Activated CD8-positive, alpha-beta memory T cell treated with anti-CD3 and anti-CD28 coated beads, Interleukin-2, amount 50 U/mL, for 1 hour (primary cell): ENCODE measurements around the gene TM6SF1.
"Not testable (repeated sequence)": the region's sequence is repeated elsewhere in the genome, so short reads cannot be mapped to it uniquely, and the experiment has no call there.

ENCODE experiments used
- DNase-seq: peaks from one replicate; pipeline ENCODE4 v3.0.0-alpha.2; 2020; ENCODE audit errors: extremely low read depth

Gene TM6SF1

DNA sequence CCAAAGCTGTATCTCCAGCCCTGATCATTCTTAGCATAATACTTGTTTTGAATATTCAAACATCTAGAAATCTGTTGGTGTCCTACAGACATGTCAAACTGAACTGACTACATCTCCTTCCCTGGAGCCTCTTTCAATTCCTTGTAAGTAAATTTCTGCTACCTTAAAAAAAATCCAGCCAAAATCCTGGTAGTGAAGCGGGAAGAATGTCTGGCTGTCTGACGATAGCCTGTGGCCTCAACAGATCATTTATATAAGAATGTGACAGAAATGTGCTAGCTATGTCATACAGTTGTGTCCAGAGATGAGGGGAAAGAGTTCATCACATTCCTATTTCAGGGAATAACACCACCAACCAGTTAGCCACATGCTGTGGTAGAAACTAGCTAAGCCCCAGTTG, 18.6 kb upstream of the TM6SF1 start:
- no peak for DNase-seq

DNA sequence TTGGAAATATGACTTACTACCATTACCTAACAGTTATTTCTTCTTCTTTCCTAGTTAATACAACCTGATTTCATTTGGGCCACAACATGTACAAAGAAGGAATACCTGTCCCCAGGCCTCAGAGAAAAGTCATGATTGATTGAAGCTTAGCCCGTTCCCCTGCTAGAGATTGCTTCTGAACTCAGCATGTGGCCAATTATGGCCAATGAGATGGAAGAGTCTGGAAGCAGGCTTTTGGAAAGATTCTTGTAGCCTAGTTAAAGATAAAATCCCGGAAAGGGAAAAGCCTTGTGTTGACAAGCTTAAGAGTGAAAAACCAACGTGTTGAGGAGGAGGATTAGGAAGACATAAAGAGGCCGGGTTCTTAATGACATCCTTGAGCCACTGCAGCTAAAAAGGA, 17.0 kb upstream of the TM6SF1 start:
- no peak for DNase-seq

DNA sequence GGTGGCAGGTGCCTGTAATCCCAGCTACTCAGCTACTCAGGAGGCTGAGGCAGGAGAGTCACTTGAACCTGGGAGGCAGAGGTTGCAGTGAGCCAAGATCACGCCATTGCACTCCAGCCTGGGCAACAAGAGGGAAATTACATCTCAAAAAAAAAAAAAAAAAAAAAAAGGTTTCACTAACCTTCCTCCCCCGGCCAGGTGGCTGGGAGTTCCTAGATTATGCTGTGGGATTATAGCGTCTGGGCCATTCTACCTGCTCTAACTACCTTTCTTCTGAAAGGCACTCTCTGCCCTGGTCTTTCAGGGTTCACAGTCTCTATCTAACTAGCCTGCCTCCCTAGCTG, 15.5 kb upstream of the TM6SF1 start:
- DNase-seq, result not testable (repeated sequence)

DNA sequence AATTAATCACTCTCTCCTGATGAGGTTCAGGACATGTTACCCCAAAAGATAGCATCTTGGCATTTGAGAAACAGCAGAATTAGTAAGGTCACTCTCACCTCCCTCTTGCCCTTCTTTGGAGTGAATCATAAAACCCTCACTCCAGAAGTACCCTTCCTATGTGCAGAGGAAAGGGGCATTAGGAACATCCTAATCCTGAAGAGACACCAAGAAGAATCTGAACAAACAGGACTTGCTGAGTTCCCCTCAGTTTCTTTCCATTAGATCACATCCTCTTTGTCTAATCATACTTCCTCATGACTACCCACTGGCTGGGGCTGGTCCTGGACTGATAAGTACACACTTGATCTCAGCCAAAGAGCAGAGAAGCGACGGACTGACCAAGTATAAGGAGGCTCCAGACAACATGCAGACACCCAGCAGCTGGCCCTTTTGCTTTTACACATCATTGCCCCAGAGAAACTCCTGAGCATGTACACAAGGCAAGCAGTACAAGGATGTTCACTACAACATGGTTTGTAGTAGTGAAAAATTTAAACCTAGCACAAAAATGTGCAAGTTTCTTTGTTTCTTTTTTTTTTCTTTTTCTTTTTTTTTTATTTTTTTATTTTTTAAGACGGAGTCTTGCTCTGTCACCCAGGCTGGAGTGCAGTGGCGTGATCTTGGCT, 15.0 kb upstream of the TM6SF1 start:
- no peak for DNase-seq

DNA sequence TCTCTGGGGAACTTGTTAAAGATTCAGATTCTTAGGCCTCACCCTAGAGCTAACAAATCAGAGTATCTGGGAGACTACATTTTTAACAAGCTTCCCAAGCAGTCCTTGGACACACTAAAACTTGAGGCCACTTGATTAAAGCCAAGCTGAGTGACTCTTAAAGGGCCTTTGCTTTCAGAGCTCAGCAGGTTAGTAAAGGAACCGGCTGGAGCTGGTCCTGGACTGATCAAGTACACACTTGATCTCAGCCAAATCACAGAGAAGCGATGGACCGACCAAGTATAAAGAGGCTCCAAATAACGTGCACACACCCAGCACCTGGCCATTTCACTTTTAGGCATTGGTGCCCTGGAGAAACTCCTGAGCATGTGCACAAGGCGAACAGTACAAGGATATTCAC, 12.9 kb upstream of the TM6SF1 start:
- DNase-seq, result no peak

DNA sequence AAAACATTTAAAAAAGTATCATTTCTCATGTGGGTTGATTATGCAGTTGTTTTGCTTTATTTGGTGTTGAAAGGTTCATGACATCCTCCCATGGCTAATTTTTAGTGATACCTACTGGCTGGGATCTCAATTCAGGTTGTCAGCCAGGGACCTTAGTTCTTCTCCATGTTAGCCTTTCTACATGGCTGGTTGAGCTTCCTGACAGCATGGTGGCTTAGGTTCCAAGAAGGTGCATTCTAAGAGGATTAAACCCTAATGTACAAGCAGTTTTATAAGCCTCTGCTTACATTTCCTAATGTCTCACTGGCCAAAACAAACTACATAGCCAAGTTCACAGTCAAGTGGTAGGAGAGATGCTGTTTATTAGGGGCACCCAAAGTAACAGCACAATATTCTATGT, 9.4 kb upstream of the TM6SF1 start:
- no peak for DNase-seq

DNA sequence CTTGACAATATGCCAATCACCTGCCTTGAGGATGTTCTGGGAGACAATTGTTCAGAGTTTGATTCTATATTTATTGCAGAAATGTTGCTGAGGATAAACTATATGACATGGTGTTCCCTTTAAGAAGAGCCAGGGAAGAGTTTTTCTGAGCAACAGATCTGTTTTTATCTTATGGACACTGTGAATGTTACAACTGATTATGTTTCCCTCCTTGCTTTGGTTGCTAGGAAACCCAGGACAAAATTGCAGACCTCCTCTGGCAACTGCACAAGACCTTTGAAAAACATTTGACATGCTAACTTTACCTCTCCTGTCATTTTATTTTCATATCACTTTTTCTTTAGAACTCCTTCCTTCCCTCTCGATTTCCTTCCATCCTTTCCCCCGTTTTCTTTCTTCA, 8.2 kb upstream of the TM6SF1 start:
- no peak for DNase-seq

DNA sequence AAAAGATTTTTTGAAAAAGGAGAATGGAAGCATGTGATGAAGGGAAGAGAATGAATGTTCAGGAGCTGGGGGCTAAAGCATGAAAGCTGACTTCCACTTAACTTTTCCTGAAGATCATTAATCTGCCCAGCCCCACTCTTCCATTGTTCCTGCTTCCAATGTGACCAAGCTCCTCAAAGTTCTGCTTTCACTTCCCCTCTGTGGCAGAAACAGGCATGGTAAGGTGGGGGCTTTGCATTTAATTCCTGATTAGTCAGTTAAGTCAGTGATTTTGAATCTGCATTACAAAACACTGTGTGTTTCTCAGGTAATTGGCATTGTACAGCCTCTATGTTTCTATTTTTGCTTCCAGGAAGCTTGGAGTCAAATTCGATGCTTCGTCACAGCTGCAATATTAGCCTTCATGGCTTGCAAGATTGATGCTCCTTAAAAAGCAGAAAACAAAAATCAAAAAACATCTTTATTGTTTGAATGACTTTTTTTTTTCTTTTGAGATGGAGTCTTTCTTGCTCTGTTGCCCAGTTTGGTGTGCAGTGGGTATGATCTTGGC, 7.3 kb upstream of the TM6SF1 start:
- DNase-seq, result no peak

DNA sequence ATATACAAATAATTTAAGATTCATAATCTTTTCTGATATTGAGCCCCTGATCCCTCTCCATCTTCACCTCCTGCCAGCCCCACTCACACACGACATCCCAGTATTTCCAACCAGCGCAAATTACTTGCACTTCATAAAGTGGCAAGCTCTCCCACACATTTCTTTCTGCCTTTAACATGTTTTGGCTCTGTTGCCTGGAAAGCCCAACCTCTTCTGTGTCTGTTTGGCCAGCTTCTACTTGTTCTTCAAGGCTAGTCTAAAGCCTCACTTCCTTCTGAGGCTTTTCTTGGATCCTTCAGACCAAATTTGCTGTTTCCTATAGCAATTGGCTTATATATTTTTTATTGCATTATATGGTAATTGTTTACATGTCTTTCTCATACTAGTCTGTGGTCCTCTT, 5.1 kb upstream of the TM6SF1 start:
- no peak for DNase-seq

DNA sequence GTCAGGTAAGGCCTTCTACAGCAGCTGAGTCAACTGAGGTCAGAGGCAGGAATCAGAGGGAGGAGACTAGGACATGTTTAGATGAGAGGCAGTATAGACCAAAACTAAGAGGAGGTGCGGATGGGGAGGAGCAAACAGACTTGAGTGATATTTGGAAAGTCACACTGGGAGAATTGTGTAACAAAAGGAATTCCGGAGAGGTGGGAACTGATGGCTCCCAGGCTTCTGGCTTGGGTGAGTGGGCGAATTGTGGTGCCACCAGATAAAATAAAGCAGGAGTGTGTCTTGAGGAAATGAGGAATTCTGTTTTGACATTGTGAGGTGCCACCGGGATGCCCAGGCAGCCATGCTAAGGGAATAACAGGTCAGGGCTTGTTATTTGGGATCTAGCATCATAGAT, 3.3 kb upstream of the TM6SF1 start:
- DNase-seq, result no peak

DNA sequence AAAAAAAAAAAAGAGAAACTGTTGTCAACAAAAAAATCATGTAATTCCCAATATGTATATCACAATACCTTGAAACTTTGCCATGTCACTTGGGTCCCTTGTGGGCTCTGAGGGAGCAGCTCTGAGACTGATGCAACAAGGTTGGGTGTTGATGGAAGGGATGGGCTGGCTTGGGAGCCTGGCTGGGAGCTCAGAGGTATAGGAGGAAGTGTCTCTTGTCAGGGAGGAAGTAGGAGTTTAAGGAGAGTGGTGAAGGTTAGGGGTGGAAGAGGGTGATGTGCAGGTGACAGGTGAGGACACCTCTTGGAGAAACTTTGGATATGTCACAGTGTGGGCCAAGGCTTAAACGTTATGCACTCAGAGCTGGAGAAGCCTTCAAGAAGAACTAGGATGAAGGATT, 2.0 kb upstream of the TM6SF1 start:
- DNase-seq, result no peak

DNA sequence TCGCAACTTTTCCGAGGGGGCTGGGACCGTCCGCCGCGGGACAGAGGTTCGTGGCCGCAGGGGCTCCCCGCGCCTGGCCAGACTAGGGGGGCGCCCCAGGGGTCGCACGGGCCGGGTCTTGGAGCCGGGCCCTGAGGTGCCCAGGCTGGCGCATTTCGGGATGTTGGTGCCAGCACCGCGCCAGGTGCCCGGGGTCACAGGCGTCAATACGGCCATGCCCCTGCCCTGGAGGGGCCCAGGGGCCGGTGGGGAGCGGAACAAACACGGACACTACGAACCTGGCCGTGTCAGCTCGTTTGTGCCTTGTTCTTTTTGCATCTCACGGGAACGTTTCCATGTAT, 366 bp downstream of the TM6SF1 start:
- no peak for DNase-seq

DNA sequence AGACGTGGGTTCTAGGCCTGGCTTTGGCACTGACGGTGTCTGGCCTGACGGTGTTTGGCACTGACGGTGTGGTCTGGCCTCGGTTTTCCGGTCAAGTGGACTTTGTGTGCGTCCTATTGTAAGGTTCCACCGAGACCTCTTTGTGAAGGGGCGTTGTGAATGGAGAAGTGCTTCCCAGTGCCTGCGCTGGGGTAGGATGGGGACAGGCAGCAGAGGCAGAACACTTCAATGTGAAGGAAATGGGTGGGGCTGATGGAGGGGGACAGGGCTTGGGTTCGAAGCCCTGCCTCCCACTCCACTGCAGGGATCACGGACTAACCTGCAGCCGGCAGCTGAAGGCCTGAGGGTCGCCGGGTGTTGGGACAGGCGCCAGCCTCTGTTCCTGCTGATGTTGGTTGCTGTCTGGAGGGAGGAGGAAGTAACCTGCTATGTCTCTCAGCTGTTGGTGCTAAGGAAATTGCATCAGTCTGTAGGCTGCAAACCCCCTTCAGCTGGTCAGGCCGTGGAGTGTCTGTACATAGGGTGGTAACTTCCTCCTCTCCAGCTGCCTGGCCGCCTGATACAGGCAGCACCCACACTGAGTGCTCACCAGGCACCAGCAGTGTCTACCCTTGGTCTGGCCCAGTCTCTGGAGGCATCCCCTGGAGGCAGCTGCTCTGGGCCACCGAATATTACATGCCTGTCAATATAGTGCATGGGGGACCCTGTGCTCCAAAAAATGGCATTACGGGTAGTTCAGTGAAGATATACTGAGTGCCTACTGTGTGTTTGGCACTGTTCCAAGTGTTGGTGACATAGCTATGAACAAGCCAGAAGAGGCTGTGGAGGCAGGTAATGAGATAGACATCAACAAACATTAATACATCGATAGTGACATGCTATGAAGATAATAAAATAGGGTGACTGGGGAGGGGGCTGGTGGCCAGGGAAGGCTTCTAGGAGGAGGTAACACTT, 1.1 kb downstream of the TM6SF1 start:
- no peak for DNase-seq

DNA sequence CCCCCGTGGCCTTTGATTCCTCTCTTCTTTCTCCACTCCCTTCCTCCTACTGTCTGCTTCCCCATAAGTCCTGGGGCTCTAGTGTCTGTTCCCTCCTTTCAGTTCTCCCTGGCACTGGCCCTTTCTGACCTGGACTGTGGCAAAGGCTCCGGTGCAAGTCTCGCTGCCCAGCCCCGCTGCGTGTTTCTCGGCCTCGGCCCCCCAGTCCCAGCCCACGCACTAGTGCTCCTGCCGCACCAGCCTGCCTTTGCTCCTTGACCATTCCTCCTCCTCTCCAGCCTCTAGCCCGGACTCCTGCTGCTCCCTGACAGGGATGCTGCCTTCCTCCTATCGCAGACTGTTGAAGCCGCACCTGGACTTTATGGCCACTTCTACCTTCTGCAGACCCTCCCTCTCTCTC, 2.1 kb downstream of the TM6SF1 start:
- no peak for DNase-seq

DNA sequence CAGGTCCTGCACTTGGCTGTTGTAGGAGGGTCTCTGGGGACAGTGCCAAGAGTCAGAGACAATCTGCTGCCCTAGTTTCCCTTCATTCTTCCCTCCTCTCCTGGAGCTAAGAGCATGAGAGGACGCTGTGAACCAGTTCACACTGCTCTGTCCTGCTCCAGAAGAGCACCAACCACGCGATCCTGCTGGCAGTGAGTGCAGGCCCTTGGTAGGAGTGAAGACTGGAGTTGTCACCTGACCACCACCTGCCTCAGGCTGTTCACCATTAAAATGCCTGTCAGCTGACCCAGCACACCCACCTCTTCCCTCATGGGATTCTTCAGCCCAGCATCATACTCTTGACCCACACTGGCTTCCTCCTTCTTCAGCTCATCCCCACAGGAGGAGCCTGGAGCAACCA, 2.9 kb downstream of the TM6SF1 start:
- no peak for DNase-seq

DNA sequence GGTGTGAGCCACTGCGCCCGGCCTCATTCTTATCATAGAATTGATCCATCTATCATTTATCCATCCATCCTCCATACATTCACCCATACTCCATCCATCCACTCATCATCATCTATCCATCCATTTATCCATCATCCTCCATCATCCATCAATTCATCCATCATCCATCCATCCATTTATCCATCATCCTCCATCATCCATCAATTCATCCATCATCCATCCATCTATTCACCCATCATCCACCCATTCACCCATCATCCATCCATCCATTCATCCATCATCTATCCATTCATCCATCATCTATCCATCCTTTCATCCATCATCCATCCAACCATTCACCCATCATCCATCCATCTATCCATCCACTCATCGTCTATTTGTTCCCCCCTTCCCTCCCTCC, 3.7 kb downstream of the TM6SF1 start:
- no peak for DNase-seq

DNA sequence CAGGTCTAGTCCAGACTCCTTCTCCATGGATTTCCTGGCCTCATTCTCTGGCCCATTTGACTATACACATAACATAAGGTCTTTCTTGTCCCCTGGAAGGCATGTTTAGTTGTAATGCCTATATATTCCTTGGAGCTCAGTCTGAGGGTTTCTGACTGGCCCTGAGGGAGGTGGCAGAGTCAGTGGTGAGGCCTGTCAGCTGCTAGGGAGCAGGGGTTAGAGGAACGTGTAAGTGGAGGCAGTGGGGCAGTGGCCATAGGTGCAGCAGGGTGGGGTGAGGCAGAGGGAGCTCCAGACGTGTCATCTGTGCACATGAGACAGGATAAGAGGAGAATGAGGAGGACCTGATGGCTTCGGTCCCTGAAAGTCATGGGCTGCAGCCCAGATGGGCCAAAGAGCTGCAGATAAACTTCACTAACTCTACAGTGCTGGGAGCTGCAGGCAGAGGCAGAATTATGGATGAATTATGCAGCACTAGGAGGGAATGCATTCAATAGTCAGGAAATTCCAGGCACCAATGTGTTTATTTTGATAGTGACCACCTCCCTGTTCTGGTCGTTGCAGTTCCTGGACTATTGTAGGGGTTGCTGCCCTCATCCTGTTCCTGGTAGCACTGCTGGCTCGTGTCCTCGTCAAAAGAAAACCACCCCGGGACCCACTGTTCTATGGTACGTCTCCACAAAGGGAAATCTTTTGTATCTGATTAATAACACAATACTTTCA, 4.9 kb downstream of the TM6SF1 start:
- no peak for DNase-seq

DNA sequence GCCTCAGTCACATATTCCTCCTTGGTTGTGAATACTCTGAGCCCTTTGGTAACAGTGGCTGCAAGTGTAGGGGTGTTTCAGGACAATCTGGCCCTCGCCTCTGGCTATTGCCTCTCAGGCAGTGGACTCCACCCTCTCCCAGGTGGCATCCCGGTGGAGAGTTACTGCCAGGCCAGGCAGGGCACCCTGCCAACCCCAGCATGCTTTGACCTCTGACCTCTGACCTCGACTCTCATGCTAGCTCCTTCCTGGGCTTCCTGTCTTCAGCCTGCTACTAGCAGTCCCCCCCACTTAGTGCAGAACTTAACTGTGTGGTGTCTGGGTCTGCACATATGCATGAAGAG, 5.5 kb downstream of the TM6SF1 start:
- DNase-seq, result no peak

DNA sequence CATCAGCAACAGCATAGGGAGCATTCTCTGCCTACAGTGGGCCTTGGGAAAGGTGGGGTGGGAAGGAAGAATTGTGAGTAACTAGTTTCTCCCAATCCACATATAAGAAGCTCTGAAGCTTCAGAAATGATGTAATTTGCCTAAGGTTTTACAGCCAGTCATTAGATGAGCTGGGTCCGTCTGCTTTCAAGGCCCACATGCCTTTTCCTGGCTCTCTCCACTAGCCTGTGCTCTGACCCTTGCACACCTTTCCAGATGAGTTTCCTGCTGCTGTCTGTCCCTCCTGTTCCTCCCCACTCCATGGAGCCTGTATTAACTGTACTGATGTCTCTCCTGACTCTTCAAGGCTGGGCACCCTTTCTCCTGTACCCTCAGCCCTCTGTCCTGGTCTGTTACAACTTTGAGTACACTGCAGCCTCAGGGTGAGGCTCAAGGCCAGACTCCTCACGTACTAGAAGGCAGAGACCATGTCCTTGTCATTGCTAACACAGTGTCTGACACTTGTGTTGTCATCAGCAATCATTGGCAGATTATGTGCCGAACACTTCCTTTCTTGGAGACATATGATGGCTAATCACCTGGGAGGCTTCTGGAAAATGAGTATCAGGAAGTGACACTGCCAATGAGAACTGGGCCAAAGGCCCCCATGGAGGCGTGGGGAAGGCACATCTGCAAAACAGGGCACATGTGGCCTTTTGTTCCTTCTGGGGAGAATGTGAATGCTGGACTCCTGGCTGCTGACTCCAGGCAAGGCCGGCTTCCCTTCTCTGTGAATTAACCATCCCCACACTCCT, 6.6 kb downstream of the TM6SF1 start:
- DNase-seq, result no peak

DNA sequence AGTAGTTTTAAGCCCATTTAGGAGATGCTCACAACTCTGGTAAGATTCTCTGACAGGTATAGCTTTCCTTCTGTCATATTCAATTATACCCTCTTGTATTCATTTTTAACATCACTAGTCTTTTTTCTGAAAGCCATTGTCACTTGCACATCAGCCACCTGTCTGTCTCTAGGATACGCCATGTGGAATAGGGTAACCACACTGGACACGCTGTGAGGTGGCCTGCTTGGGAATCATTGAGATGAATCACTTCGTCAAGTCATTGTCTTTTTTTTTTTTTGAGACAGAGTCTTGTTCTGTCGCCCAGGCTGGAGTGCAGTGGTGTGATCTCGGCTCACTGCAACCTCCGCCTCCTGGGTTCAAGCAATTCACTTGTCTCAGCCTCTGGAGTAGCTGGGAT, 7.4 kb downstream of the TM6SF1 start:
- no peak for DNase-seq

DNA sequence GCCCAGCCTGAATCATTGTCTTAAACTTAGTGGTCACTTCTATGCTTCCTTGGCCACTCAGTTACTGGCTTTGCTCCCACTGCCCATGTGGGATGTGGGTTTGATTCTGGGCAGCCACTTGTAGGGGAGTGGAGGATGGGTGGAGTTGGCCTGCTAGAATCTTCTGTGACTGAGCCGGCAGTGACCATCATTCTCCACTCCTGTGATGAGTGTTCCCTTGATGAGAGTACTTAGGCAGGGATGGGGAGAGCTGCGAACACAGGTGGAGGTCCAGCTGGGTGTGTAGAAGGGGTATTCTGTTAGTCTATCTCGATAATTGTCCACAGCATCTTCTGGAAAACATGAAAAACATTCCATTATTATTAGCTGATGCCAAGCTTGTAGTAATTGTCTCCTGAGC, 8.0 kb downstream of the TM6SF1 start:
- DNase-seq, result no peak
